Ovary (tissue), 9 donors: ENCODE data around the gene FAM3C. TPM values are rescaled to one million over a fixed set of nuclear protein-coding genes. Genes with fewer than 3 reads are reported as not detected.

Experiments
- DNase-seq, 5 donors: peaks; one replicate each; pipeline ENCODE4 v3.0.0-alpha.2; 2019 to 2020
- H3K27ac ChIP-seq, 2 donors: fragments of 200-600 bp; one replicate each; pipeline versions ENCODE4 v1.5.1 to v1.8.0; 2019 to 2022
- H3K27me3 ChIP-seq: fragments of 200-600 bp; one replicate; pipeline ENCODE4 v1.8.0; 2022
- H3K36me3 ChIP-seq: fragments of 200-600 bp; sonication (generic); one replicate; pipeline ENCODE4 v1.5.1; 2019
- H3K4me1 ChIP-seq: one replicate; pipeline ENCODE4 v1.8.1; 2013; ENCODE audit warnings: mild to moderate bottlenecking, moderate library complexity; ENCODE audit not compliant: insufficient read depth
- H3K4me3 ChIP-seq: fragments of 200-600 bp; sonication (generic); one replicate; pipeline ENCODE4 v1.5.1; 2017
- H3K9me3 ChIP-seq, 2 donors: fragments of 200-600 bp in 1 of 2; sonication (generic) in 1 of 2; one replicate each; pipeline versions ENCODE4 v1.5.1 to v1.8.1; 2013 to 2019; ENCODE audit warnings: mild to moderate bottlenecking in 1 of 2, moderate library complexity in 1 of 2
- EP300 ChIP-seq: sonication (generic); formaldehyde crosslinking; IDR thresholded peaks from one replicate; pipeline ENCODE4 v1.6.1; 2017; ENCODE audit warnings: antibody characterized with exemption
- POLR2A ChIP-seq: fragments of 450-650 bp; IDR thresholded peaks from one replicate; pipeline ENCODE4 v1.6.1; 2017; ENCODE audit warnings: antibody characterized with exemption, mild to moderate bottlenecking, moderate library complexity
- WGBS, 3 donors: extraction: QIAGEN DNeasy Blood & Tissue Kit in 1 of 3; methylation state at CpG; one replicate each; pipeline versions ENCODE4 v1.1.5 to v1.1.7; 2013 to 2017; 5-methylcytosine and 5-hydroxymethylcytosine counted together
- intact Hi-C, 4 donors: fragments of 100-400 bp; cut with DNase I; formaldehyde crosslinking; loops; one replicate each; pipeline versions ENCODE4 v1.11.0 to v1.15.1; 2022 to 2023
- polyA plus RNA-seq, 2 donors: library from polyadenylated mRNA; stranded (reverse); fragments of 200-250 nt in 1 of 2; fragments of 350-450 nt in 1 of 2; fragmentation: Illumina TruSeq in 1 of 2; extraction: RNeasy Lipid Tissue Mini Kit (QIAGEN cat#74804) in 1 of 2; gene quantifications; one replicate each; pipeline ENCODE4 v1.2.3, GENCODE V29; 2013 to 2014
- total RNA-seq, 7 donors: library from RNA; depleted of rRNA in 2 of 7; stranded (reverse); fragments of >200 nt in 2 of 7; fragmentation: NEBNext Ultra II Directional in 3 of 7; extraction: Animal tissue kit (Norgen Biotek cat#: 25700) in 3 of 7; gene quantifications; one replicate each; pipeline versions ENCODE4 v1.1.0 to v1.2.4, GENCODE V29; 2016 to 2023
- TF ChIP-seq, protein P1 (sequence below), 3 donors: fragments of 450-650 bp in 2 of 3; fragments of 200-600 bp in 1 of 3; IDR thresholded peaks; one replicate each; pipeline versions ENCODE4 v1.5.1 to v1.8.0; 2016 to 2022; ENCODE audit warnings: antibody characterized with exemption in 3 of 3, mild to moderate bottlenecking in 1 of 3
- donor health status: DM: no; HTN: no; CAD: no; lungs with moderate emphysema.
- donor health status: DM: no; HTN: no; CAD: no.
- donor health status: Bipolar disorder and iron deficiency.
- donor health status: DM: yes; HTN: yes; CAD: no.
- donor health status: DM: no; HTN: no; CAD: no.
- donor health status: DM: yes; HTN: yes; CAD: no.

The FAM3C gene
- total and polyA plus RNA-seq, 9 donors, result 31.8 to 88.9 (median 48.5) TPM

DNA sequence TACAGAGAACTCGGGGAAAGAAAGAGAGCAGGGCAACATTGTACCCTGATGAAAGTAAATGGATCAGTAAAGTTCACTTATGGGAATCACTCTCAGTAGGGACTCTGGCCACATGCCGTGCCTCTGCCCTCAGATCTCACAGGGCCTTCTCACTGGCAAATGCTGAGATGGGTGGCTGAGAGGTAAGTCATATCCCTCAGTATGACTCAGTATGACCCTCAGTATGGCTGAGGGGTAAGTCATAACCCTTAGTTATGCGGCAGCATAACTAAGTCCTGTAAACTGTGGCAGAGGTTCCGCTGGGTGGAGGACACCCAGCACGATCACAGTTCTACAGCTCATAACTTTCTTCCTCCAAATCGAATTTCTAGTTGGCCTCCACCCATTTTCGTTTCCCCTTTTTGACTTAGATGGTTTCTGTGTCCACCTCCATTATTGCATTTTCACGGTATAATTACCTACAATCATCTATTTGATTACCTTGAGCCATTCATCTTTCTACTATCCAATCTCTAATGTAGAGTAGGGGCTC lies 93.8 kb downstream of the FAM3C start:
- H3K4me3 ChIP-seq, result no peak overlapping the region
- H3K27me3 ChIP-seq, result peaks cover under 1% of the 10 kb centered on the region
- H3K4me1 ChIP-seq, result no peaks in the 10 kb centered on the region
- 95 to 98% (median 97%) methylated on average over 8 of the region's 8 CpGs for WGBS, 3 donors
- no peaks in the 10 kb centered on the region for H3K9me3 ChIP-seq
- H3K27ac ChIP-seq, result no peak overlapping the region
- DNase-seq, result no peak
- H3K36me3 ChIP-seq, result no peaks in the 10 kb centered on the region
- intact Hi-C loops, result no loop called here
- TF ChIP-seq EP300 (no peak), POLR2A (no peak)
- TF ChIP-seq, protein P1, sequence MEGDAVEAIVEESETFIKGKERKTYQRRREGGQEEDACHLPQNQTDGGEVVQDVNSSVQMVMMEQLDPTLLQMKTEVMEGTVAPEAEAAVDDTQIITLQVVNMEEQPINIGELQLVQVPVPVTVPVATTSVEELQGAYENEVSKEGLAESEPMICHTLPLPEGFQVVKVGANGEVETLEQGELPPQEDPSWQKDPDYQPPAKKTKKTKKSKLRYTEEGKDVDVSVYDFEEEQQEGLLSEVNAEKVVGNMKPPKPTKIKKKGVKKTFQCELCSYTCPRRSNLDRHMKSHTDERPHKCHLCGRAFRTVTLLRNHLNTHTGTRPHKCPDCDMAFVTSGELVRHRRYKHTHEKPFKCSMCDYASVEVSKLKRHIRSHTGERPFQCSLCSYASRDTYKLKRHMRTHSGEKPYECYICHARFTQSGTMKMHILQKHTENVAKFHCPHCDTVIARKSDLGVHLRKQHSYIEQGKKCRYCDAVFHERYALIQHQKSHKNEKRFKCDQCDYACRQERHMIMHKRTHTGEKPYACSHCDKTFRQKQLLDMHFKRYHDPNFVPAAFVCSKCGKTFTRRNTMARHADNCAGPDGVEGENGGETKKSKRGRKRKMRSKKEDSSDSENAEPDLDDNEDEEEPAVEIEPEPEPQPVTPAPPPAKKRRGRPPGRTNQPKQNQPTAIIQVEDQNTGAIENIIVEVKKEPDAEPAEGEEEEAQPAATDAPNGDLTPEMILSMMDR (IDR thresholded peaks at IDR 0.05), result no peak

DNA sequence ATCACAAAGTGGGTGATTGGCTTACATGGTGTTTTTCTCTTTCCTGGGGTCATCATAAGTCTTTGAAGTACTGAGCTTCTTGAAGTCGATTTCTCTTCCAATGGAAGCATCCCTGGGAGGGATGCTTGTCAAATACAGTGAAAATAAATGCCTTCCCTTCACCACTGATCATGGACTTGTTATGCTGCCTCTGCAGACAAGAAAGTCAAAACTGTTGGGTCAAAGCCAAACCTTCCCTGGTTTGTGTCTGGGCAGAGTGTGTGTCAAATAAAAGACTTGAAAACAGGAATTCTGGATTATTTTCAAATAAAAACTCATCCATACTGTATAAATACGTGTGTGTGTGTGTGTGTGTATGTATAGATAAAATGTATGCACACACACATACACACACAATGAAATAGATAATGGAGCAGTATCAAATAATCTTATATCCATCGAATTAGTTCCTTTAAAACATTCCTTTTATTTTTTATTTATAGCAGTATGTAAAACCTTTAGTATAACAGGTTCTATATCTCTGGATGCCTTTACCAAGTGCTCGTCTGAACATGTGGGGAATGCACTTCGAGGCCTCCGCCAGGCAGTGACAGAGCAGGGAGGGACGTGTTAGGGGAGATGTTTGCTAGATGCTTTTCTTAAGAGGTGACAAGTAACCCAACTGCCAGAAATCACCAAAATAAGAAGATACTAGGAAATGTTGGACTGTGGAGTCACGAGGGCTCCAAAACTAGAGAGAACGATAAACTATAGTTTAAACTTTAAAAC lies 94.5 kb downstream of the FAM3C start:
- H3K4me3 ChIP-seq, result no peak overlapping the region
- no peaks in the 10 kb centered on the region for H3K4me1 ChIP-seq
- TF ChIP-seq POLR2A, result no peak
- TF ChIP-seq, protein P1 (IDR thresholded peaks at IDR 0.05), result no peak
- no peak for TF ChIP-seq EP300
- no peaks in the 10 kb centered on the region for H3K9me3 ChIP-seq
- H3K36me3 ChIP-seq, result no peaks in the 10 kb centered on the region
- intact Hi-C loops, result no loop called here
- no peak overlapping the region for H3K27ac ChIP-seq
- WGBS, 3 donors, result 67 to 78% (median 72%) methylated on average over 9 of the region's 9 CpGs
- no peak for DNase-seq
- H3K27me3 ChIP-seq, result peaks cover 5% of the 10 kb centered on the region

DNA sequence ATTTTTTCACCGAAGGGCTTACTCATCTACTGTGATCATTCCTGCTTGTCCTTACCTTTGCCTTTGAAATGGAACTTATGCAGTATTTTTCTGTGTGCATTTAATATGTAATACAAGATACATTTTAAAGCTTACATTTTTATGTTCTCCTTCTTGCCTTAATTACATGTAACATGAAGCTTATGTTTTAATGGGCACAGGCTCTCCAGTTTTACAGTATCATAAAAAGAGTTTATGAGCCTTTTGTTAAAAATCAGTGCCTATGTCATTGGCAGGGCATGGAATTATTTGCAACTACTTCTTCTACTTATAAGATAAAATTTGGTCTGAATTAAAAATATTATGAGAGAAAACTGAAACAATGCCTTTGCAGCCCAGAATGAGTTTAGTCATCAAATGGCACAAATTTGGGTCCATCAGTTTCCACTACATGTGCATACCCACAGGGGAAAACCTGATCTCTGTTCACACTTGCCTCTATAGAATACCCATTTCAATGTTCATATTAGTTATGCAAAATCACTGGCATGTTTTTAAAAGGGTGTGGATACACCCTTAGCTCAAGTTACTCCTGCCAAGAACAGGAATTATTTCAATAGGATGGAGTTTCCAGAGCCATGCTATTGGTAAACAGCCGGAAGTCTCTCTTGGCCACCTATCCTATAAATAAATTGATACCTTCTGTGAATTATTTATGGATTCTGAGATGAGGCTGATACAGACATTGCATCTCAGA lies 95.3 kb downstream of the FAM3C start:
- Histone ChIP-seq H3K4me1 (no peaks in the 10 kb centered on the region), H3K27ac (no peak overlapping the region), H3K36me3 (no peaks in the 10 kb centered on the region), H3K4me3 (no peak overlapping the region), H3K9me3 (no peaks in the 10 kb centered on the region), H3K27me3 (peaks cover 5% of the 10 kb centered on the region)
- TF ChIP-seq, protein P1 (IDR thresholded peaks at IDR 0.05), result no peak
- TF ChIP-seq POLR2A, result no peak
- TF ChIP-seq EP300, result no peak
- no peak for DNase-seq
- intact Hi-C loops, result no loop called here
- WGBS, 3 donors, result 89 to 90% (median 90%) methylated on average over 2 of the region's 2 CpGs

Other genes starting within 250 kb of the FAM3C start
- gene WNT16, start 67.3 kb downstream of the FAM3C start, total RNA-seq, result 1 to 10 TPM in 1 of 7 donors, under 1 TPM in 3, not detected in 3; 0.10 to 1.5 (median 0.15) TPM
- under 1 TPM in 1 of 2 donors, not detected in 1; 0.02 TPM for gene WNT16, start 67.3 kb downstream of the FAM3C start, polyA plus RNA-seq